Mesenchymal stem cell (in vitro differentiated cells and primary cell): ENCODE measurements around the gene HMGA1.

Experiments
- DNase-seq: peaks from one replicate; pipeline ENCODE4 v3.0.0-alpha.2; 2013
- H2AFZ ChIP-seq: one replicate; pipeline ENCODE4 v1.6.1; 2013; ENCODE audit warnings: low read depth, mild to moderate bottlenecking, control low read depth, inconsistent platforms, low read length, moderate library complexity
- H2AK5ac ChIP-seq: 2 replicates; pipeline ENCODE4 v1.6.1; 2013; ENCODE audit warnings: low read length, moderate library complexity, mild to moderate bottlenecking, inconsistent platforms; ENCODE audit not compliant: severe bottlenecking
- H2BK120ac ChIP-seq: one replicate; pipeline ENCODE4 v1.6.1; 2013; ENCODE audit warnings: low read depth, mild to moderate bottlenecking, inconsistent platforms, low read length, moderate library complexity
- H2BK12ac ChIP-seq, 2 experiments: one replicate each; pipeline ENCODE4 v1.6.1; 2013; ENCODE audit warnings: inconsistent platforms in 2 of 2, low read length in 2 of 2, mild to moderate bottlenecking in 2 of 2, moderate library complexity in 2 of 2, control low read depth in 1 of 2
- H2BK15ac ChIP-seq: one replicate; pipeline ENCODE4 v1.6.1; 2013; ENCODE audit warnings: mild to moderate bottlenecking, low read depth, inconsistent platforms; ENCODE audit not compliant: poor library complexity, severe bottlenecking
- H2BK5ac ChIP-seq: 2 replicates; pipeline ENCODE4 v1.6.1; 2013; ENCODE audit warnings: low read depth, mild to moderate bottlenecking, low read length, control low read depth, inconsistent platforms; ENCODE audit not compliant: poor library complexity, severe bottlenecking
- H3K14ac ChIP-seq, 2 experiments: one replicate each; pipeline ENCODE4 v1.6.1; 2013; ENCODE audit warnings: inconsistent platforms in 2 of 2, low read length in 2 of 2, control low read depth in 1 of 2, mild to moderate bottlenecking in 1 of 2, moderate library complexity in 1 of 2
- H3K18ac ChIP-seq, 2 experiments: one replicate each; pipeline ENCODE4 v1.6.1; 2013; ENCODE audit warnings: inconsistent platforms in 2 of 2, low read length in 2 of 2, control low read depth in 1 of 2, low read depth in 1 of 2, mild to moderate bottlenecking in 1 of 2
- H3K23ac ChIP-seq, 2 experiments: one replicate each; pipeline ENCODE4 v1.6.1; 2013; ENCODE audit warnings: inconsistent platforms in 2 of 2, low read length in 2 of 2, mild to moderate bottlenecking in 2 of 2, moderate library complexity in 2 of 2, control low read depth in 1 of 2
- H3K27ac ChIP-seq: 2 replicates; pipeline ENCODE4 v1.5.1; 2013; ENCODE audit warnings: mild to moderate bottlenecking, moderate library complexity, low read length, control low read depth, inconsistent platforms; ENCODE audit not compliant: poor library complexity, severe bottlenecking
- H3K27me3 ChIP-seq, 2 experiments: 2 replicates each; pipeline versions ENCODE4 v1.6.1 to v1.7.0; 2013; ENCODE audit warnings: low read length in 2 of 2, mild to moderate bottlenecking in 2 of 2, moderate library complexity in 2 of 2, control low read depth in 1 of 2, inconsistent platforms in 1 of 2; ENCODE audit not compliant: control insufficient read depth in 1 of 2, insufficient read depth in 1 of 2
- H3K36me3 ChIP-seq, 2 experiments: 2 replicates each; pipeline versions ENCODE4 v1.6.1 to v1.7.0; 2013; ENCODE audit warnings: low read length in 2 of 2, control low read depth in 1 of 2, inconsistent platforms in 1 of 2, low read depth in 1 of 2, mild to moderate bottlenecking in 1 of 2; ENCODE audit not compliant: insufficient read depth in 2 of 2, control insufficient read depth in 1 of 2
- H3K4ac ChIP-seq, 2 experiments: one replicate each; pipeline ENCODE4 v1.6.1; 2013; ENCODE audit warnings: inconsistent platforms in 2 of 2, low read length in 2 of 2, mild to moderate bottlenecking in 2 of 2, moderate library complexity in 2 of 2, control low read depth in 1 of 2, low read depth in 1 of 2
- H3K4me1 ChIP-seq: 2 replicates; pipeline ENCODE4 v1.6.1; 2013; ENCODE audit warnings: low read depth, low read length, control low read depth; ENCODE audit not compliant: control insufficient read depth, insufficient read depth
- H3K4me2 ChIP-seq: 2 replicates; pipeline ENCODE4 v1.6.1; 2013; ENCODE audit warnings: low read length, mild to moderate bottlenecking, inconsistent platforms; ENCODE audit not compliant: poor library complexity, severe bottlenecking
- H3K4me3 ChIP-seq, 2 experiments: 2 replicates each; pipeline versions ENCODE4 v1.5.1 to v1.7.0; 2013; ENCODE audit warnings: low read length in 2 of 2, mild to moderate bottlenecking in 2 of 2, control low read depth in 1 of 2, low read depth in 1 of 2; ENCODE audit not compliant: insufficient read depth in 1 of 2
- H3K79me1 ChIP-seq: replicated peaks from 2 replicates; pipeline ENCODE4 v1.6.1; 2013; ENCODE audit warnings: mild to moderate bottlenecking, control low read depth, low read length, inconsistent platforms; ENCODE audit not compliant: poor library complexity, severe bottlenecking
- H3K9ac ChIP-seq: 2 replicates; pipeline ENCODE4 v1.7.0; 2013; ENCODE audit warnings: mild to moderate bottlenecking, low read length, moderate library complexity
- H3K9me3 ChIP-seq: 2 replicates; pipeline ENCODE4 v1.7.0; 2013; ENCODE audit warnings: mild to moderate bottlenecking, low read length; ENCODE audit not compliant: control insufficient read depth
- H4K8ac ChIP-seq: one replicate; pipeline ENCODE4 v1.6.1; 2013; ENCODE audit warnings: inconsistent platforms, mild to moderate bottlenecking, low read length, moderate library complexity
- H4K91ac ChIP-seq: one replicate; pipeline ENCODE4 v1.6.1; 2013; ENCODE audit warnings: mild to moderate bottlenecking, low read length, inconsistent platforms
- WGBS: methylation state at CpG from one replicate; pipeline ENCODE4 v1.1.7; 2013; ENCODE audit warnings: mixed read lengths; 5-methylcytosine and 5-hydroxymethylcytosine counted together

HMGA1 gene

GRCh38 chr6:34280216-34280615, 43.5 kb downstream of the HMGA1 start:
- H3K36me3 ChIP-seq, result peaks cover 19 to 40% of the 10 kb centered on the region in 2 experiments
- H3K18ac ChIP-seq, result no peak overlapping the region
- no peak overlapping the region for H3K4me3 ChIP-seq
- no peak overlapping the region for H2AK5ac ChIP-seq
- no peak overlapping the region for H3K27ac ChIP-seq
- no peak overlapping the region for H3K9ac ChIP-seq
- H3K23ac ChIP-seq, result no peak overlapping the region
- peaks cover 9% of the 10 kb centered on the region for H3K79me1 ChIP-seq
- H3K27me3 ChIP-seq, result no peaks in the 10 kb centered on the region
- H2BK5ac ChIP-seq, result no peak overlapping the region
- H3K14ac ChIP-seq, result no peak overlapping the region
- H3K9me3 ChIP-seq, result no peaks in the 10 kb centered on the region
- H4K91ac ChIP-seq, result no peak overlapping the region
- H3K4me1 ChIP-seq, result peaks cover 6% of the 10 kb centered on the region
- H2BK12ac ChIP-seq, result no peak overlapping the region
- no peak overlapping the region for H4K8ac ChIP-seq
- no peak for DNase-seq
- H2BK120ac ChIP-seq, result no peak overlapping the region
- WGBS, result 99% methylated on average over 4 of the region's 4 CpGs
- no peak overlapping the region for H3K4me2 ChIP-seq
- no peak overlapping the region for H3K4ac ChIP-seq
- H2AFZ ChIP-seq, result no peak overlapping the region
- H2BK15ac ChIP-seq, result no peak overlapping the region

DNA sequence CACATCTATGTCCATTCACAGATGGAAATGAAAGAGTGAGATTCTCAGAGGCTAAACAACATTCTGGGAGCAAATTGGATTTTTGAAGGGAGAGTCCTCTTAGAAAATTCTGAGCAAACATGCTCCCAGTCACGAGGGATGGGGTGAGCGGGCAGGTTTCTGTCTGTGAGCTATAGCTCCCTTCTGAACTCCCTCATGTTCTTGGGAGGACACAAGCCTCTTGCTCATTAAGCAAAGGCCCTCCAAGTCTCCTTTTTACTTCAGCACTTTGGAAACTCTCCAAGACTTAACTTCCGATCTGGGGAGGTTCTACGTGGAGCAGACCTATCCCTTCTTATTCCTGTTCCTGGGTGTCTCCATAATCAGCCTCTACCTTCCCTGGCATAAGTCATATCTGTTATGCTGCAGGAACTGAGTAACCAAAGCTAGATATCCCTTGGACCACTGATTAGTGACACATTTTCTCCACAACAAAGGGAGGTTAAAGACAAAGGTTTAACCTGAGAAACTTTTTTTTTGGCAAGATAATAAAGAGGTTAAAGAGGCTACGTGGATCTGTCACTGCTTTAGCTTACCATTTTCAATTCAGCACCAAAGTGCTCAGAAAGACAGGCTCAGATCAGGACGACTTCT, 45.1 kb downstream of the HMGA1 start:
- WGBS, result 96% methylated on average over 6 of the region's 6 CpGs
- no peak overlapping the region for H2AFZ ChIP-seq
- H3K79me1 ChIP-seq, result peaks cover 9% of the 10 kb centered on the region
- no peak overlapping the region for H3K14ac ChIP-seq
- H2BK120ac ChIP-seq, result no peak overlapping the region
- no peak overlapping the region for H4K8ac ChIP-seq
- H3K4me2 ChIP-seq, result no peak overlapping the region
- no peaks in the 10 kb centered on the region for H3K9me3 ChIP-seq
- no peak overlapping the region for H3K18ac ChIP-seq
- no peak overlapping the region for H3K27ac ChIP-seq
- H3K4me3 ChIP-seq, result no peak overlapping the region
- no peak overlapping the region for H3K23ac ChIP-seq
- no peak for DNase-seq
- no peak overlapping the region for H3K9ac ChIP-seq
- no peak overlapping the region for H2BK12ac ChIP-seq
- no peak overlapping the region for H4K91ac ChIP-seq
- no peak overlapping the region for H2BK15ac ChIP-seq
- no peak overlapping the region for H2AK5ac ChIP-seq
- H3K4ac ChIP-seq, result no peak overlapping the region
- H3K4me1 ChIP-seq, result peaks cover 6% of the 10 kb centered on the region
- H3K36me3 ChIP-seq, result peaks cover 19 to 40% of the 10 kb centered on the region in 2 experiments
- H2BK5ac ChIP-seq, result no peak overlapping the region
- no peaks in the 10 kb centered on the region for H3K27me3 ChIP-seq

DNA sequence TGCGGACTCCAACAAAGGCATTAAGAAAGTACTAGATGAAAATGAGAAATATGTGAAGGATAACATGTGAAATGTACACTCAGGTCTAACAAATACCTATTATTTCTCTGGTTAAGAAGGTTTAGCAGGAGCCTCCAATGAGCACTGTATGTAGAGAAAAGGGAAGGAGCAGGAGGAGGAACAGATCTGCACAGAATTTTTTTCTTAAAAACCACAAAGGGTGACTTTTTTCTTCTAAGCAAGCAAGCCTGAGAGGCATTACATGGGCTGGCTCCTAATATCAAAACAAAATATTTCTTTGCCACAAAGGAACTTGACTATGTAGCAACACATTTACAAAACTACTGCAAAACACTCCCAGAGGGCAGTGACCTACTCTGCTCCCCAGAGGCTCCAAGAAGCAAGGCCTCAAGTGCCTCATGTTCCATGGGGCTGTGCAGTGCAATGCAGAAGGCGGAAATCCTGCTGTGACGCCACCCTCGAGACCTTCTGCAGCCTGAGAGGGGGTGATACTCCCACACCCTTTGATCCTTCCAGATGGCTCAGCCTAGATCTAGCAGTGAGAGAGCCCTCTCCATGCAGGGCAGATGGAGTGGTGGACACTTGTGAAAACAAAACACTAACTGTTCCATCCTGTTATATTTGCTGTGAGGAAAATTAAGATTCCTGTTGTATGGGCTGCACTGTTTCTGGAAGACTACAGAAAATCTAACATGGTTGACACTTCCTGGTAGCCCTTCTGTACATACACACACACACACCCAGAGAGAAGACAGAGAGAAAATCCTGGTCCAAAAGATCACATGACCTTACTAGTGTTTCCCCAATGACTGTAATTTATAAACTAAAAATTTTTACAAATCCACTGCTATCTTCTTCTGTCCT, 48.1 kb downstream of the HMGA1 start:
- Histone ChIP-seq H3K4me2 (no peak overlapping the region), H2AFZ (no peak overlapping the region), H3K79me1 (peaks cover 12% of the 10 kb centered on the region), H3K27me3 (no peaks in the 10 kb centered on the region), H3K9ac (no peak overlapping the region), H2BK15ac (no peak overlapping the region), H3K36me3 (peaks cover 11 to 34% of the 10 kb centered on the region in 2 experiments), H2BK120ac (no peak overlapping the region), H3K4ac (no peak overlapping the region), H3K27ac (peak overlapping the region; percentile 45), H3K4me3 (no peak overlapping the region), H3K23ac (no peak overlapping the region), H4K91ac (no peak overlapping the region), H2BK12ac (peak overlapping the region in 1 of 2 experiments; percentile 18), H3K4me1 (peaks cover 6% of the 10 kb centered on the region), H3K18ac (peak overlapping the region in 1 of 2 experiments; percentile 48), H3K14ac (no peak overlapping the region), H2BK5ac (no peak overlapping the region), H2AK5ac (no peak overlapping the region), H3K9me3 (no peaks in the 10 kb centered on the region), H4K8ac (peak overlapping the region; percentile 2)
- peak; percentile 97 for DNase-seq
- 44% methylated on average over 3 of the region's 4 CpGs for WGBS

DNA sequence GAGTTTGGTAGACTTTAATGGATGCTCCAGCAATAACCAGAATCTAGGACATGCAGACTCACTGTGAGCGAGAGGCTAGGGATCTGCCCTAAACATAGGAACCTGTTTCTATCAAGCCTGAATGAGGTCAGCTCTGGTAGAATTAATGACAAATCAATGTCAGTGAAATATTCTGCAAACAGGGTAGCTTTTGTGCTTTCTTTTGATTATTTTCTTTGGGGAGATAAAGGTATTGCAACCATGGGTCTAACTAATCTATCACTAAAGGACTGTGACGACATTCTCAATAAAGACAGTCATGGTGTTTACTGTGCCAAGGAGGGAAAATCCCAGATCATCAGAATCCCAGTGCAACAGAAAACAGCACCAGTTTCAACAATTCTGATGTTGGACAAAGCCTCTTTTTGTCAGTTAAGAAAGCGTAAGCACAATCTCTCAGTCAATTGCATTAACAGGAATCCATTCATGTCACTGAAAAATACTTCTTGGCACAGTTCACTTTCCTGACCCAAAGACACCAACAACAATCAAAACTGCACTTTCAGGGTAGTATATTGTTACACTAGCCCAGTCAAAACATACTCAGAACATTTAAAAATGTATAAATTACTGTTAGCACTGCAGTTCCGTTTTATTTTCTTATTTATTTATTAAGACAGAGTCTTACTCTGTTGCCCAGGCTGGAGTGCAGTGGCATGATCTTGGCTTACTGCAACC, 48.9 kb downstream of the HMGA1 start:
- no peak overlapping the region for H2BK5ac ChIP-seq

More for the DNA sequence above, 48.9 kb downstream of the HMGA1 start:
- no peak overlapping the region for H3K23ac ChIP-seq
- no peak overlapping the region for H2BK12ac ChIP-seq
- H3K4me1 ChIP-seq, result peaks cover 6% of the 10 kb centered on the region
- H3K4me2 ChIP-seq, result no peak overlapping the region
- H2BK120ac ChIP-seq, result no peak overlapping the region
- H3K27ac ChIP-seq, result peak overlapping the region; percentile 45
- no peak overlapping the region for H2AFZ ChIP-seq
- no peak overlapping the region for H4K91ac ChIP-seq
- H2AK5ac ChIP-seq, result no peak overlapping the region
- peaks cover 14% of the 10 kb centered on the region for H3K79me1 ChIP-seq
- no peaks in the 10 kb centered on the region for H3K9me3 ChIP-seq
- H3K36me3 ChIP-seq, result peaks cover 7 to 26% of the 10 kb centered on the region in 2 experiments
- H3K4ac ChIP-seq, result no peak overlapping the region
- no peak overlapping the region for H3K4me3 ChIP-seq
- no peak overlapping the region for H3K9ac ChIP-seq
- no peak overlapping the region for H2BK15ac ChIP-seq
- H3K27me3 ChIP-seq, result no peaks in the 10 kb centered on the region
- peak; percentile 63 for DNase-seq
- H4K8ac ChIP-seq, result no peak overlapping the region
- H3K14ac ChIP-seq, result no peak overlapping the region
- H3K18ac ChIP-seq, result peak overlapping the region in 1 of 2 experiments; percentile 48
- 93% methylated on average over 4 of the region's 4 CpGs for WGBS
